Stimulated activated CD4-positive, alpha-beta T cell treated with anti-CD3 and anti-CD28 coated beads, Interleukin-2, amount 100 ng/mL, for 48 hours (primary cell): ENCODE results near the gene PAF1.
"Not testable (repeated sequence)": the region's sequence is repeated elsewhere in the genome, so short reads cannot be mapped to it uniquely, and the experiment has no call there.

Experiments used
- DNase-seq, 2 donors: peaks; one replicate each; pipeline ENCODE4 v3.0.0-alpha.2; 2020

The PAF1 gene

DNA sequence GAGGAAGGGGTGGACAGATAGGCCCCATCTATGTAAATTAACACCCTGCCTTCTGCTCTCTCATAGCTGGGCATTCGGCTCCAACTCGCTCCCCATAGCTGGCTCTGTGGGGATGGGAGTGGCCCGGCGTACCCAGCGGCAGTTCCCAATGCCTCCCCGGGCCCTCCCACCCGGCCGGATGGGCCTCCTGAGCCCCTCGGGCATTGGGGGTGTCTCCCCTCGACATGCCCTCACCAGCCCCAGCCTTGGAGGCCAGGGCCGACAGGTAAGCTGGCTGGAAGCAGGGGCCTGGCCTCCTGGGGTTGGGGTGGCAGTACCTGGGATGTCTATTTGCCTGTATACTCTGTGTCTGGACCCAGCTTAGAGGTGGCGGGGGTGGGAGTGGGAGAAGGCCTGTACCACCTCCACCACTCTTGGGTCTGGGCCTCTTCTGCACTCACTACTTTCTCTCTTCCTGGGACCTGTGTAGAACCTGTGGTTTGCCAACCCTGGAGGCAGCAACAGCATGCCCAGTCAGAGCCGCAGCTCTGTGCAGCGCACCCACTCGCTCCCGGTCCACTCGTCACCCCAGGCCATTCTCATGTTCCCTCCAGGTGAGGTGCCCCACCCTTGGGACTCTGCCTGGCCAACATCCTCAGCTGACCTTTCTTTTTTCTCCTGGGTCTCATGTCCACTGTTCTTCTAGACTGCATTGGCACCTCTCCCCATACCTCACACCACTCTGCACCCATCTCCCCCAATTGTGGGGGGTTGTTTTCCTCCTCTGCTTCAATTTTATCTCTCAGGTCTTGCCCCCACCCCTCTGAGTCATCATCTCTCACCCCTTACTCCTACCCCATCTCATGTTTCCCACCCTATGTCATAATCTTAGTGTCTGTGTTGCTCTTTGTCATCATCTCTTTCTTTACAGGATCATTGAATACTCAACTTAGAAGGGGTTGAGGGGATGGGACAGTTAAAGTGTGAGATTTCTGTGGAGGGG, 10.1 kb downstream of the PAF1 start:
- DNase-seq: no peak

DNA sequence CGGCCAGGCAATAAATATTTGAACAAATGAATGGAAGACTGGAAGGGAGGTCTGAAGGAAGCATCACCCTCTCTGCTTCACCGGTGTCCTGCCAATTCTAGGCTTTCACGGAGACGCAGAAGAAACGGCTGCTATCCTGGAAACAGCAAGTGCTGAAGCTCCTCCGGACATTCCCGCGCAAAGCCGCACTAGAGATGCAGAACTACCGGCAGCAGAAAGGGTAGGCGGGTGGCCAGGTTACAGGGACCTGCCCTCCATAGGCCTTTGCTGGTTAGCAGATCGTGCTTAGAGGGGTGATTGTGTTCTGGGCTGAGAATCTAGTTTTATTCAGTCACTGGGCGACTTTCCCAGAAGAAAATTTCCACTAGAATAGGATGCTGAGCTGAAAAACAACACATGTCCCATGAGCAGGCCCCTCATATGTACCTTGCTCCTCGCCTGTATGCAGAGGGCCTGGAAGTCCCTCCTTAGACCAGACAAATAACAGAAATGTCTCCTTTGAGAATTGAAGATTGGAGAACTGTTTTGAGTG, 11.0 kb downstream of the PAF1 start:
- DNase-seq: no peak

DNA sequence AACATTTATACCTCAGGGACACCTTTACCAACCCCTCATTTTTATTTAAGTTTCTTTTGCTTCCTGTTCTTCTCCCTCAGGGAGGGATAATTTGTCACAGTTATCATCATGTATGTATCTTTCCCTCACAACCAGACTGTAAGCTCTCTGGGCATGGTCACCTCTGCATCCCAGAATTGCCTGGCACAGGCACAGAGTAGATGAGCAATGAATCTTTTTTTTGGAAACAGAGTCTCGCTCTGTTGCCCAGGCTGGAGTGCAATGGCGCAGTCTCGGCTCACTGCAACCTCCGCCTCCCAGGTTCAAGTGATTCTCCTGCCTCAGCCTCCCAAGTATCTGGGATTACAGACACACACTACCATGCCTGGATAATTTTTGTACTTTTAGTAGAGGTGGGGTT, 11.5 kb downstream of the PAF1 start:
- not testable (repeated sequence) for DNase-seq

DNA sequence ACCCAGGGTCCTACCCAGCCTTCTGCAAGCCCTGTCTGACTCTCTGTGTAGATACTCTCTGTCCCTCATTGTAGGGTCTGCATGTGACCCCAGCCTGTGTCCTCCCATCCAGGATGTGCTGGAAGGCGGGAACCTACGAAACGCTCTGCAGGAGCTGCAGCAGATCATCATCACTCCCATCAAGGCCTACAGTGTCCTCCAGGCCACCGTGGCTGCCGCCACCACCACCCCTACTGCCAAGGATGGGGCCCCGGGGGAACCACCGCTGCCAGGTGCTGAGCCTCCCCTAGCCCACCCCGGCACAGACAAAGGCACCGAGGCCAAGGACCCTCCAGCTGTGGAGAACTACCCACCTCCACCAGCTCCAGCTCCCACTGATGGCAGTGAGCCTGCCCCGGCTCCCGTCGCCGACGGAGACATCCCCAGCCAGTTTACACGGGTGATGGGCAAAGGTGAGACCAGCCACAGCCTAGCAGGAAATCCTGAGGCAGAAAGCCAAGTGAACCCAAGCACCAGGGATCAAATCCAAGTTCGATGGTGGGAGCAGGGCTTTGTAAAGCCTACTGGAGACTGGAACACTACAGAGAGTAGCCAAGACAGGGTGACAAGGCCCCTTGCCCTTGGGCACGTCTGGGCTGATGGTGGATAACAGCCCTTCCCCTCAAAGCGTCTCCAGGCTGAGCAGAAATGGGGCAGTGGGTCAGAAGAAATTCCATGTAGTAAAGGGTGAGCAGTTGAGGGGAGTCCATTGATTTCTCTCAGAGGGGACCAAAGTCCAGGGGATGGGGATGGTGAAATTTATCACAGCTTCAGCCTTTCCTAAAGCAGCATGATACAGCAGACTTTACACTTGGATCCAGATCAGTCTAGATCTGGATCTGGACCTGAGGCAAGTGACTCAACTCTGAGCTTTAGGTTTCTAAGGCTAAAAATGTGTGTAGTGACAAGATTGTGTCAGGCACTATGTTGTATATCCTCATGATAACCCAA, 13.2 kb downstream of the PAF1 start:
- no peak for DNase-seq

DNA sequence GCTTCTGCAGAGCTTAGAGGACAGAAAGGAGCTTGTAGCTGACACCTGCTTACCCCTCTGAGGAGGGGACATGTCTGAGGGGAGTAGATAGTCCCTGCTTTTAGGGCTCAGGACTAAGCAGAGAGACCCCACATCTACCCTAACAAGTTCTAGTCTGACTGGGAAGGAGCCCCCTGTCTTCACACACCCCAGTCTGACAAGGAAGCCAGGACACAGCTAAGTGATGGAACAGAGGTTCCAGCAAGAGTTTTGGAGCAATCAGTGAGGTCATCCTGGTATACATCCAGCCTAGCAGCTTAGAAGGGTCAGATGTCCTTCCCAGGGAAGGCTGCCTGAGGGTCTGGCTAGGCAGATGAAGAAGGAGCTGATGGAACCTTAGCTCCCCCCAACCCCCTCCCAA, 15.0 kb downstream of the PAF1 start:
- no peak for DNase-seq

DNA sequence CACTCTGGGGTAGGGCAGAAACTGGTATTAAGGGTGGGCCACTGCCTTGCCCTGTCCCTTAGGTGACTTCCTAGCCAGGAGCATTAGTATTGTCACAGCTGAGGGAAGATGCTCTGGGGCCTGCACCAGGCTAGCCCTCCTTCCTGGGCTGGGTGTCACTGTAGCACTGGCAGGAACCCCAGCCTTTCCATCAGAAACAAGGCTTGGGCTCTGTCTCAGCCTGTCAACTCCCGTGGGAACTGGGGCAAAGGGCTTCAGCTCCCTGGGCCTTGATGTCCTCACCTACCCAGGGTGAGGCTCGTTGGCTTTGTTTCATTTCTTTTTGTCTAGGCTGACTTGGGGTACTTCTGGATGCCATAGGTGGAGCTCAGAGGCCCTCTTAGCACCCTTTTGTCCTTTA, 18.0 kb downstream of the PAF1 start:
- DNase-seq: no peak

DNA sequence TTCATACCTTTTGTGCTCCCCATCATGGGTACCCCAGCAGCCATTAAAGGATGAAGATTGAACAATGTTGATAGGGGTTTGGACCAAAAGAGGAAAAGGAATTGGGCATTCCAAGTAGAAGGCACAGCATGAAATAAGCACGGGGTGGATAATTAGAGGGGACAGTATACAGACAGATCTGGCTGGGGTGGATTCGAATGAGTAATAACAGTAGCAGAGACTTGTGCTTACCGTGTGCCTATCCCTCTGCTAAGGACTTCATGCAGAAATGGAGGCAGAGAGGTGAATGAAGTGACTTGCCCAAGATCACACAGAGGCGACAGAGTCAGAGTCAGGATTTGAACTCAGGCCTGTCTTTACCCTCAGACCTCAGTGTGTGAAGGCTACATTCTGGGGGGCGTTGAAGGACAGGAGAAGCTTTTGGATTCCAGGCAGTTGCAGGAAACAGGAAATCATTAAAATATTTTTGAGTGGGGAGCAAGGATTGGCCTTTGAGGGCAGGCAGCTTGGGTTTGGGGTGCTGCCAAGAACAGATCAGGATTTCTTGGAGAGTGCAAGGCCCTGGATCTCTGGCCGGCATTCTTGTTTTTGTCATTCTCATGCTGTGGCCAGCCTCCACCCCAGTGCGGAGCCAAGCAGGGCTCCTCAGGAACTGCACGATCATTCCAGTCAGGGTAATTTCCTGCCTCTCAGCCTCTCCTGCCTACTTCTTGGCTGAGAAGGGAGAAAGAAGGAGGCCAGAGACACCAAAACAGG, 18.7 kb downstream of the PAF1 start:
- no peak for DNase-seq

DNA sequence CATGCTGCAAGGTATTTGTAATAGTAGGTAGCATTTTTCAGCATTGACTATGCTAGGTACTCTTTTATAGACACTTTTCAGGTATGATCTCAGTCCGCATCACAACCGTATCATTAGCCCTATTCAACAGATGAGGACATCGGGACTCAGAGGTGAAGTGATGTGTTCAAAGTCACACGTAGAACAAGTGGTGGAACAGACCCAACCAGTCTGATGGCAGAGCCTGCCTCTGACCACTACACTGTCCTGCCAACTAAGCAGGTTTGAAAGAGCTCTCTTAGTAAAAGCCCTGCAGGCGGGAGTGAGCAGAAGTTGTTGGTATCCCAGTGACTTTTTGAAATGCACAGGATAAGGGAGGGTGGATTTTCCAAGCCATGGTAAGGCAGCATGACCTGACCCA, 20.2 kb downstream of the PAF1 start:
- DNase-seq: no peak

DNA sequence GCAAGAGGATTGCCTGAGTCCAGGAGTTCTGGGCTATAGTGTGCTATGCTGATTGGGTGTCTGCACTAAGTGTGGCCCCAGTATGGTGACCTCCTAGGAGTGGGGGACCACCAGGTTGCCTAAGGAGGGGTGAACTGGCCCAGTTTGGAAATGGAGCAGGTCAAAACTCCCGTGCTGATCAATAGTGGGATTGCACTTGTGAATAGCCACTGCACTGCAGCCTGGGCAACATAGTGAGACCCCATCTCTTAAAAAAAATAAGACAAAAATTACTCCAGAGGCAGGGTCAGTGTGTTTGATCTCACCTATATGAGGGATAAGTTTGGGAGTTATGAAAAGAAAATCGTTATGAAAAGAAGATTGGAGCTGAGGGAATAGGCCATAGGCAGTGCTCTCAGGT, 21.7 kb downstream of the PAF1 start:
- no peak for DNase-seq

DNA sequence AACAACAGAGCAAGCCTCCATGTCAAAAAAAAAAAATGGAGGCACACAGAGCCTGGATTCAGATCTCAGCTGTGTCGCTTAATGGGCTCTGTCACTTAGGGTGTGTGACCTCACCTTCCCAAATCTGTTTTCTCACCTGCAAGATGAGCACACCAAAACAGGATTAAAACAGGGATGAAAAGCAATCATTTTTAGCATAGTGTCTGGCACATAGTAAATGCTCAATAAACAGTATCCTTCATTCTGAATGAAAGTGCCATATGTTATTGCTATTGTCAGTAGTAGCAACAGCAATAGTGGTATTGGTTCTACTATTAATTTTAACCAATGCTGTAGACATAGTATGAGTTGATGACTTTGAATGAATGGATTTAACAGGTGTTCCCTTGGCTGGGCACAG, 25.4 kb downstream of the PAF1 start:
- DNase-seq: no peak

DNA sequence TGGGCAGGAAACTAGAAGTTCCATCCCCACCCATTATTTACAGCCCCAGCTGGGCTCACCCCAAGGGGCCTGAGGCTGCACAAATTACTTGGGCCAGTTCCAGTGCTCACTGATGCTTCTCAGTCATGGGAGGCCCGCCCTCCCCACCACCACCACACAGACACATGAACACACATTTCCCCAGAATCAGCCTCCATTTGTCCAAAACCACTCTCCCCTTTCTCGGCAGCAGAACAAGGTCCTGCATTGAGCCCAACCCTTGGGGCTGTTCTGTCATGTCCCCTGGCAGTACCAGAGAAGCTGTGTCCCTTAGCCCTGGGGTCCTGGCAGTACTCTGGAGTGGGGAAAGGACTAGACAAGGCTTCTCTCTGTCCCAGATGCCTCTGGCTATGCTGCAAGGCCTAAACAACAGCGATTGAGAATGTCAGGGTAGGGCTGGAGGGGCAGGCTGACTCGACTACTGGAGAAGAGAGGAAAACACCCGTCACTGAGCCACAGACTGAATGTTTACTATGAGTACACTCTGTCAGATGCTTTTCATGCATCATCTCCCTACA, 26.9 kb downstream of the PAF1 start:
- no peak for DNase-seq

DNA sequence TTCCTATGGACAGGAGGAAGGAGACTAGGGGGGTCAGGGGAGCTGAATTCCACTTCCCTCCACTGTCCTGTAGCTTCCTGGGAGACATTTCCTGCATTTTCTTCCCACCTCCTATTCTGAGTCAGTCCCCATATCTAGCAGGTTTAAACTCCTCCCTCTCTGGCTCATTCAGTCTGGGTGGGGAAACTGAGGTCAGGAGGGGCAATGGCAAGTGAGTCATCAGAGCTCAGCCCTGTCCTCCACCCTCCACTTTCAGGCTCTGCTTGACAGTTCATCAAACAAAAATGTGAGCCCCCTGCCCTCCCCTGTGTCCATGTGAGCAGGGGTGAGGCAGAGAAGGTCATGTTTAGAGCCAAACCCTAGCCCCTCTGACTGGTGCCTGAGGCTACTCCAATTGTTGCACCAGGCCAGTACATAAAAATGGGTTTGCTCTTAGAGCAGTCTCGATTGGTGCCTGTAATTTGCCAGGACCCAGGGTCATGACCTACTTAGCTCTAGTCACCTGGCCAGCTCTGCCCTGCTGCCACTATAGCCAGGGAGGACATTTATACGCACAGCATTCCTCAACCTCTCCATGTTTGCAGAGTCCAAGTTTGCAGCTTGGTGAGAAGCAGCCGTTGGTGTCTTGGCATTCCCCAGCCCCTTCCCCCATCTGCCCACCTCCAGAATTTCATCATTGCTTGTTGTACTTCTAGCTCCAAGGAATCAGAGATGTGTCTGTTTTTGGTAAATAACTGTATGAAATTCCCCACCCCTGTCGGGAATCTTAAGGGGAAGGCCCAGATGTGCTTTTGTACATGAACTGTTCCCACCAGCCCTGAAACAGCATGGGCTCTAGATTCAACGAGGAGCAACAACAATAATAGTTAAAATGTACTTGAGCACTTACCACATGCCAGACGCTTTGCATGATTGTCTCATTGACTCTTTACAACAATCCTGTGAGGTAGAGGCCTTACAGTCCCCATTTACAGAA, 27.9 kb downstream of the PAF1 start:
- DNase-seq: no peak

DNA sequence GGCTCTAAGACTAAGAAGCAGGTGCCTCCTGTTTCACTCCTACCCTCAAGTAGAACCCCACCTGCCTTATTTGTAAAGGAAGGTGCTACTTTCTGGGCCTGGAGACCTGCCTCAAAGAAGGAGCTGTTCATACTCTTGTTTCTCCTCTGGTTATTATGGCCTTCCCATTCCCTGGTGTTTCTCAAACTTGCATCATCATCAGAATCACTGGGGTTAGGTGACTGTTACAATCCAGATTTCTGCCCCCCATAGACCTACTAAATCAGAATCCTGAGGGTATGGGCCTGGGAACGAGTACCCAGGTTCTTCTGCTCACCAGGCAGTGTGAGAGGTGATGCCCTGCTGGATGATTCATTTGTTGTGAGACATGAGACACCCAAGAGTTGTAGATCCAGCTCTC, 30.3 kb downstream of the PAF1 start:
- no peak for DNase-seq

DNA sequence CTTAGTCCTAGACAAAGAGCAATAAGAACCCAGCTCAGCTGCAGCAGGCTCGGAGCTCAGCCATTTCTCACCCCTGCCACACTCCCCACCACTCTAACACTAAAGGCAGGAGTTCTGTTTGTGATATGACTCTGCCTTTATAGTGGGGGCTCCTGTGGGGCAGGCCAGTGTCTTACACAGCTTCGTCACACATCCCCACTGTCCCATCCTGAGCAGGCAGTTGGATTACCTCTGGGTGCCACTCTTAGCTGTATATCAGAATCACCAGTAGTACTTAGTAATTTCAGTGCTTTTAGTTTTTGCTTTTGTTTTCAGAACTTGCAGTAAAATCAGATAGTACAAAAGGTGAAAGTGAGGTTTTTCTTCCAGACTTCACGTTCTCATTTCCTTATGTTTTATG, 31.9 kb downstream of the PAF1 start:
- no peak for DNase-seq

DNA sequence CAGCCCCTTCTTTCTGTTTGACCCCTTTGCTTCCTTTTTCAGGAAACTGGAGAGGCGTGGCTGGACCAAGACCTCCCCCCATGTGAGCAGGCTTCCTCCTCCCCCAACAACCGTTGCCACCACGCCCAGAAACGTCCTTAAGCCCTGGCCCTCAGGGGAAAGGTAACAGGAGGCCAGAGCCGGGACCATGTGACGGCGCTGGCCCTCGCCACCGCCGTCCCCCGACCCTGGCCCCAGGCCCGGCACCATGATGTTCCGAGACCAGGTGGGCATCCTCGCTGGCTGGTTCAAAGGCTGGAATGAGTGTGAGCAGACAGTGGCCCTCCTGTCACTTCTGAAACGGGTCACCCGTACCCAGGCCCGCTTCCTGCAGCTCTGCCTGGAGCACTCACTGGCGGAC, 34.3 kb downstream of the PAF1 start:
- DNase-seq: no peak

DNA sequence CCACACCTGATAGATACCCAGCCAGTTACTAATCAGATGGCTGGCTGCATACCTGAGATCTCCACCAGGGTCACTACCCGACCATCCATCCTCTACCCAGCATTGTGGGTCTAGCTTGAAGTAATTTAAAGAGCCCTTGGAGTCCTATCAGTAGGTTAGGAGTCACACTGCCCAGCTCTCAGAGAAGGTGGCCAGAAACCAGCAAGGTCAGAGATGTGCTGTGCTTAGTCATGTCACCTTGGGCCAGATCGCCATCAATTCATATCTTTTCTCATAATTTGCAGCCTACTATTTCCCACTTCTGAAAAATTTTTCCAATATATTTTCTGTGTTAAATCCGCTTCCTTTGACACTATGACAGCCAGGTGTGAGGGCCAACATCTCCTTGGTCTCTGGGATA, 34.8 kb downstream of the PAF1 start:
- DNase-seq: no peak

DNA sequence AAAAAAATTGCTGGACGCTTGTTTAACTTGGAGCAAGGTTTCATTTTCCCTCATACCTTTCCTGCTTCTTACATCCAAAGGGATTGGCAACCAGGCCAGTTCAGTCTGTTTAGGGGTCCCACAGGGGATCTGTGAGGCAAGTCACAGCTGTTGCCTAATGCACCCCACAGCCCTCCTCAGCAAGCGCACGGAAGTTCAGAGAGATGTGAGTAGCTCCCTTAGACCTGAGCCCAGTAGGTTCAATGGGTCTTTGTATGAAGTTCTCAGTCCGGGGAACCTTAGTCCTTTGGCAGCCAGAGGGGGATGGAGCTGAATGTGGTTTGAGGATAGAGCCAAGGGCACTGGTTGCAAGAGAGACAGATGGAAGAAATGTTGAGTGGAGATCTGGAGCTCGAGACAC, 35.7 kb downstream of the PAF1 start:
- DNase-seq: no peak

DNA sequence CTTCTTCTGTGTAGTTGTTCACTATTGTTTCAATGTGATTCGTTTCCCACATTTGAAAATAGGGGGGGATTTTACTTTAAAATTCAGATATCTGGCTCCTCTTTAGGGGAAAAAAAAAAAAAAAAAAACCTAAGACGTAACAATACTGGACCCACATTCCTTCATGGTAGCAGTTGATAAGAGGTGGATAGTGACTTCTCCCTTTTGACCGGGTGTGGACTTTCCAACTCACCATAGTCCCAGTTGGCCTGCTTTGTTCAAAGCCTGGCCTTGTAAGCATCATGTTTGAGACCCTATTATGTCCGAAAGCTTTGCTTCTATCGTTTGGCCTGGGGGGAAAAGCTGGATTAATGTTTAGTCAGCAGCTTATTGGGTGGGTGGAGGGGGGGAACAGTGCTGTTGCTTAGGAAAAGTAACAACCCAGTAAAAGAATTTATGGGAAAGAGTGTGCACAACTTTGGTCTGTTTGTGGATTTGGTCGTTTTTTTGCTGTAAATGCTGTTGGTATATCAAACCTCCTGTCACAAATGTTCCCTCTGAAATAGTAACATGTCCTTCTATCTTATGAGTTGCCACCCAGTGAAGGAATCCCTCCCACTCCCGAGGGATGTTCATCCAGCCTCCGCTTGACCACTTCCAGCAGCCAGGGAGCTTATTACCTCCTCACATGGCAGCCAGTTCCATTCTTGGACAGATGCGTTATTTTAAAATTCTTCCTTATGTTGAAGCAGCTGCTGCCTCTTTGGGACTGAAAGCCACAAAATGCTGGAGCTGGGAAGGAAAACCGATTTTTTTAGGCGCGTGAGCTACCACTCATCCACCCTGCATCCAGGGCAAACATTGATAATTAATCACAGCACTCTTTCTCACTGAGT, 38.3 kb downstream of the PAF1 start:
- no peak for DNase-seq

DNA sequence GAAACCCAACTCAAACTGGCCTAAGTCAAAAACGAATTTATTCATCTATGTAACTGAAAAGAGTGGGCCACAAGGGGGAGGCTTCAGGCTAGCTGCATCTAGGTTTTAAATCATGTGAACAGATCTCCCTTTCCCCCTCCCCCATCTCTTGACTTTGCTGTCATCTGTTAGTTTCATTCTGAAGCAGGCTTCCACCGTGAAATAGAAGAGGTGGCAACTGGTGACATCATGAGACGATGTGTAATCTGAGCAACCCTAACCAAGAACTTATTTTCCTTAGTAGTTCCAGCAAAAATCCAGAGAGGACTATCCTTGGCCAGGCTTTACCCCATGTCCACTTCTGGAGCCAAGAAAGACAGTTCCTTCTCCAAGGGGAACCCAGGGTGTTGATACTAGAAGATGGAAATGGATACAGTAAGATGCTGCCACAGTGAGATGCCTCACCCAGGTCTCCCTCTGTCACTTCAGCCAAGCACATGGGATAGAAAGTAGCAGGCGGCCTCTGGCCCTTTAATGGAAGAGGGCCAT, 39.3 kb downstream of the PAF1 start:
- DNase-seq: peak; percentile 25 to 44

DNA sequence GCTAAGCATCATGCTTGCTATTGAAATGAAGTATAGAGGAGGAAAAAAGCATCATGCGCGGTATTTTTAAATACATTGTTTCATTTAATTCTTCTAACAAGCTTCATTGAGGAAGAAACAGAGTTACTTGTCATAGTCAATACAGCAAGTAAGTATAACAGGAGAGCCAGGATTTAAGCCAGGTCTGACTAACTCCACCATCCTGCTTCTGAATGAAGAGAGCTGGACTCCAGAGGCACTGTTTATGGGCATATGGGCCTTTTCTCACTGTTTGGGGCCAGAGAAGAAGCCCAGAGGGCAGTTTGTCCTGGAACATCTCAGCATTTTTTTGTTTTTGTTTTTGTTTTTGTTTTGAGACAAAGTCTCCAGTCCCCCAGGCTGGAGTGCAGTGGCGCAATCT, 40.8 kb downstream of the PAF1 start:
- DNase-seq: no peak
